Bronchial epithelial cell (primary cell): Measurements from ENCODE around the gene ANKMY1. TPM values are rescaled to one million over a fixed set of nuclear protein-coding genes. Genes with fewer than 3 reads are reported as not detected.

Experiments used
- DNase-seq: peaks from one replicate; pipeline ENCODE4 v3.0.0-alpha.2; 2010; ENCODE audit warnings: low read depth
- FAIRE-seq: peaks from 2 replicates; lab custom pipeline; 2011; peaks lifted over from hg19 to GRCh38; lab: Jason Lieb, UNC
- H3K27me3 ChIP-seq: 2 replicates; pipeline ENCODE4 v1.5.1; 2011; ENCODE audit warnings: low read length; ENCODE audit not compliant: control insufficient read depth, insufficient read depth
- H3K36me3 ChIP-seq: 2 replicates; pipeline ENCODE4 v1.5.1; 2011; ENCODE audit warnings: low read length; ENCODE audit not compliant: control insufficient read depth, insufficient read depth
- H3K4me3 ChIP-seq: 2 replicates; pipeline ENCODE4 v1.5.1; 2011; ENCODE audit warnings: mild to moderate bottlenecking, low read depth, low read length, control low read depth
- CTCF ChIP-seq: IDR thresholded peaks from 2 replicates; pipeline ENCODE4 v1.5.1; 2011; ENCODE audit warnings: mild to moderate bottlenecking, moderate library complexity, low read length, control low read depth, inconsistent platforms; ENCODE audit not compliant: insufficient read depth, severe bottlenecking
- total RNA-seq: library from RNA; depleted of rRNA; stranded (reverse); fragments of >200 nt; gene quantifications from 2 replicates; pipeline ENCODE4 v1.2.1, GENCODE V29; 2014

The ANKMY1 gene
- total RNA-seq, 1 donor from 2014 or later = 15.8 TPM

GRCh38 chr2:240502059-240502429, 55.7 kb downstream of the ANKMY1 start:
- no peaks in the 10 kb centered on the region for H3K36me3 ChIP-seq
- no peak for TF ChIP-seq CTCF
- FAIRE-seq (no peak), DNase-seq (no peak)
- H3K27me3 ChIP-seq = no peaks in the 10 kb centered on the region
- H3K4me3 ChIP-seq = no peak overlapping the region

- H3K27me3 ChIP-seq = no peaks in the 10 kb centered on the region
- FAIRE-seq (peak; percentile 50), DNase-seq (no peak)
- H3K4me3 ChIP-seq = no peak overlapping the region
- TF ChIP-seq CTCF = no peak
- no peaks in the 10 kb centered on the region for H3K36me3 ChIP-seq
Observed at GRCh38 chr2:240501531-240501991, 56.2 kb downstream of the ANKMY1 start.

GRCh38 chr2:240500561-240501423, 57.0 kb downstream of the ANKMY1 start:
- Histone ChIP-seq H3K27me3 (no peaks in the 10 kb centered on the region), H3K4me3 (no peak overlapping the region), H3K36me3 (no peaks in the 10 kb centered on the region)
- FAIRE-seq (peak; percentile 86), DNase-seq (no peak)
- no peak for TF ChIP-seq CTCF

- H3K27me3 ChIP-seq = no peaks in the 10 kb centered on the region
- FAIRE-seq (no peak), DNase-seq (no peak)
- no peaks in the 10 kb centered on the region for H3K36me3 ChIP-seq
- TF ChIP-seq CTCF = no peak
- no peak overlapping the region for H3K4me3 ChIP-seq
Observed at GRCh38 chr2:240499309-240500301, 58.2 kb downstream of the ANKMY1 start.

- no peak for DNase-seq
- no peak for TF ChIP-seq CTCF
- no peak overlapping the region for H3K4me3 ChIP-seq
- H3K27me3 ChIP-seq = no peaks in the 10 kb centered on the region
- no peaks in the 10 kb centered on the region for H3K36me3 ChIP-seq
- FAIRE-seq = no peak
Observed at GRCh38 chr2:240498958-240499260, 58.9 kb downstream of the ANKMY1 start.
